IPS DF 6.9 (cell line): ENCODE data around the gene MYBPHL.

Experiments used
- DNase-seq: peaks from one replicate; pipeline ENCODE4 v3.0.0-alpha.2; 2013; ENCODE audit warnings: low read depth, low spot score
- H3K27ac ChIP-seq: one replicate; pipeline ENCODE4 v1.5.1; 2013; ENCODE audit warnings: low read length, control low read depth
- H3K27me3 ChIP-seq: 2 replicates; pipeline ENCODE4 v1.6.1; 2013; ENCODE audit warnings: mild to moderate bottlenecking, low read length; ENCODE audit not compliant: control insufficient read depth, insufficient read depth
- H3K36me3 ChIP-seq: 2 replicates; pipeline ENCODE4 v1.6.1; 2013; ENCODE audit warnings: low read length; ENCODE audit not compliant: control insufficient read depth, insufficient read depth
- H3K4me1 ChIP-seq: 2 replicates; pipeline ENCODE4 v1.6.1; 2013; ENCODE audit warnings: low read length; ENCODE audit not compliant: control insufficient read depth, insufficient read depth
- H3K4me3 ChIP-seq: 2 replicates; pipeline ENCODE4 v1.5.1; 2013; ENCODE audit warnings: mild to moderate bottlenecking, low read length
- H3K9me3 ChIP-seq: 2 replicates; pipeline ENCODE4 v1.6.1; 2013; ENCODE audit warnings: low read length, inconsistent platforms; ENCODE audit not compliant: control insufficient read depth, insufficient read depth
- WGBS: extraction: QIAGEN DNeasy Blood & Tissue Kit; methylation state at CpG from one replicate; pipeline ENCODE4 v1.1.7; 2013; ENCODE audit warnings: mixed read lengths, missing lambda C conversion rate; ENCODE audit not compliant: insufficient read length, insufficient coverage; 5-methylcytosine and 5-hydroxymethylcytosine counted together

The MYBPHL gene, protein sequence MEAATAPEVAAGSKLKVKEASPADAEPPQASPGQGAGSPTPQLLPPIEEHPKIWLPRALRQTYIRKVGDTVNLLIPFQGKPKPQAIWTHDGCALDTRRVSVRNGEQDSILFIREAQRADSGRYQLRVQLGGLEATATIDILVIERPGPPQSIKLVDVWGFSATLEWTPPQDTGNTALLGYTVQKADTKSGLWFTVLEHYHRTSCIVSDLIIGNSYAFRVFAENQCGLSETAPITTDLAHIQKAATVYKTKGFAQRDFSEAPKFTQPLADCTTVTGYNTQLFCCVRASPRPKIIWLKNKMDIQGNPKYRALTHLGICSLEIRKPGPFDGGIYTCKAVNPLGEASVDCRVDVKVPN

DNA sequence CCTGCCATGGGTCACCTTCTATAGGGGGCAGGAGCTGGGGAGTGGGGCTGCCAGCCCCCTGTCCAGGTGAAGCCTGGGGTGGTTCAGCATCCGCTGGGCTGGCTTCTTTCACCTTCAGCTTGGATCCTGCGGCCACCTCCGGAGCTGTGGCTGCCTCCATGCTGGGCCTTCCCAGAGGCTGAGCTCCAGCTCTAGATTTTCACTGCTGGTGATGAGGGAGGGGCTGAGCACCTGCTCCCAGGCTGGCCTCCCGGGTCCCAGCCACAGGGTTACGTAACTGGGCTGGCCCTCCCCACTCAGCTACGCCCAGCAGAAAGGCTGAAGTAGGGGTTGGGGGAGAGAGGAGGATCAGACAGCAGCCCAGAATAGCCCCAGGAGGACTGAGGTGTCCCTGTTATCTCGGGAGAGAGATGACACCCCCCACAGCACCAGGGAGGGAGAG lies at the start of gene MYBPHL:
TSS of gene MYBPHL (minus strand) at position 180 of the 442 bp plus-strand sequence. CDS start at position 160, 20 bp downstream.
- no peak within 1 kb of the TSS for H3K27ac ChIP-seq
- peaks cover 2% of the 10 kb centered on the region for H3K4me1 ChIP-seq
- no peaks in the 10 kb centered on the region for H3K36me3 ChIP-seq
- H3K27me3 ChIP-seq: no peaks in the 10 kb centered on the region
- no peaks in the 10 kb centered on the region for H3K9me3 ChIP-seq
- no peak for DNase-seq
- WGBS: no CpG with 5 or more reads among the region's 7 CpGs
- no peak within 1 kb of the TSS for H3K4me3 ChIP-seq

DNA sequence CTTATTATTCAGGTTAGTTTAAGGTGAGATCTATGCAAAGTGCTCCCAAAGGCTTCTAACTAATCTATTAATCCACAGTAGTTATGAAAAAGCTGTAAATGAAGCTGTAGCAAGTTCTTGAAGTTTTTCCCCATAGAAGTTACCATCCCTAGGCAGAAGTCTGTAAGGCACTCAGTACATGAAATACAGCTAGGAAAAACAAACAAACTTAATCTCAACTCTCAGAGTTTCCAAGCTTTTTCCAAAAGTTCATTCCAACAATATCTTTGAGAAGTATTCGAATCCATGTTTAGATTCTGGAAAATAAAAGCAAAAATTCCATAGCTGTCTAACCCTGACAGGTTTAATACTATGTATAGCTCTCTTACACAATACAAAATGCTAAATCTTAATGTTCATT lies 49.7 kb upstream of the MYBPHL start:
- H3K27me3 ChIP-seq: no peaks in the 10 kb centered on the region
- H3K4me3 ChIP-seq: no peak overlapping the region
- H3K9me3 ChIP-seq: no peaks in the 10 kb centered on the region
- H3K27ac ChIP-seq: no peak overlapping the region
- no CpG with 5 or more reads among the region's 1 CpG for WGBS
- no peaks in the 10 kb centered on the region for H3K36me3 ChIP-seq
- H3K4me1 ChIP-seq: no peaks in the 10 kb centered on the region
- DNase-seq: no peak

DNA sequence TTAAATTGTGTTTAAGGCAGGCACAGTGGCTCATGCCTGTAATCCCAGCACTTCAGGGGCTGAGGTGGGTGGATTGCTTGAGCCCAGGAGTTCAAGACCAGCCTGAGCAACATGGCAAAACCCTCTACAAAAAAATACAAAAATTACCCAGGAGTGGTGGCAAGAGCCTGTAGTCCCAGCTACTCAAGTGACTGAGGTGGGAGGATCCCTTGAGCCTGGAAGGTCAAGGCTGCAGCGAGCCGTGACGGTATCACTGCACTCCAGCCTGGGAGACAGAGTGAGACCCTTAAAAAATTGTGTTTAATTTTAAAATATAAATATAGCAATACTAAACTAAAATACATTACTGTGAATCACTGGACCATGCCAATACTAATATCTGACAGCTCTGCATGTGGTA lies 48.1 kb upstream of the MYBPHL start:
- Histone ChIP-seq H3K27me3 (no peaks in the 10 kb centered on the region), H3K9me3 (no peaks in the 10 kb centered on the region), H3K27ac (no peak overlapping the region), H3K36me3 (peaks cover 3% of the 10 kb centered on the region; the same call in 1 of the 2 replicates), H3K4me3 (no peak overlapping the region), H3K4me1 (no peaks in the 10 kb centered on the region)
- no peak for DNase-seq
- WGBS: no CpG with 5 or more reads among the region's 3 CpGs

DNA sequence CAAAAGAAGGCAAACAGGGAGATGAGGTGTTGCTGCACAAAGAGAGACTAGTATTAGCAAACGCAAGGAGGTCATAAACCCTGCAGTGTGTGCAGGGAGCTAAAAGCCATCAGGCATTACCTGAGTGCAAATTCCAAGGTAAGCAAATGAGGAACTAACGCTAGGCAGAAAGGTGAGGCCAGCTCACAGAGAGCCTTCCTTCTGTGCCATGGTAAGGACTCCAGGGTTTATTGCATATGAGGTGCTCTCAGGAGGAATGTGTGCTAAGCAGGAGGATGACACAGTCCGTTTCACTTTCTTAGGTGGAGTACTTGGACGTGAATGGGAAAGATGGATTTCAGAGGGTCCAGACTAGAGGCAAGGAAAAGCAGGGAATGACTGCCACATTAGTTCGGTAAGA lies 44.6 kb upstream of the MYBPHL start:
- Histone ChIP-seq H3K4me3 (no peak overlapping the region), H3K4me1 (no peaks in the 10 kb centered on the region), H3K36me3 (peaks cover 7% of the 10 kb centered on the region; the same call in 1 of the 2 replicates), H3K9me3 (no peaks in the 10 kb centered on the region), H3K27me3 (no peaks in the 10 kb centered on the region), H3K27ac (no peak overlapping the region)
- no CpG with 5 or more reads among the region's 5 CpGs for WGBS
- no peak for DNase-seq

DNA sequence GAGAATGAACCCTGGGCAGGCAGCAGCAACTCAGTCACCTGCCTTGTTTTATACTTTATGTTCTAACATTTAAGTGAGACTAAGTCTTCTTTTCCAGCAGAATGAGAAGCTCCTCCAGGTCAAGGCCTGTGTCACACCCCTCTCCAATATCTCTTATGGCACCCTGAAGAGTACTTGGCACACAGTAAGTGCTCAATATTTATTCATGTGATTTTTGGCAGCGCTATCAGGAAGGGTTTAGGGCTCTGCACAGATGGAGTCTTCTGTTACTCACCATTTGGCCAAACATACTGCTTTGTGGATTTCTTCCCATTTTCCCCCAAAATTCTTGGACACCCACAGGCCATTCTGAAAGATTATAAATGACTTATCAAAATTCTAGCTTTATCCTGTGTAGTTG lies 43.8 kb upstream of the MYBPHL start:
- Histone ChIP-seq H3K36me3 (peaks cover 7% of the 10 kb centered on the region; the same call in 1 of the 2 replicates), H3K4me3 (no peak overlapping the region), H3K27ac (no peak overlapping the region), H3K27me3 (no peaks in the 10 kb centered on the region), H3K9me3 (no peaks in the 10 kb centered on the region), H3K4me1 (no peaks in the 10 kb centered on the region)
- WGBS: no CpG with 5 or more reads among the region's 1 CpG
- DNase-seq: no peak

DNA sequence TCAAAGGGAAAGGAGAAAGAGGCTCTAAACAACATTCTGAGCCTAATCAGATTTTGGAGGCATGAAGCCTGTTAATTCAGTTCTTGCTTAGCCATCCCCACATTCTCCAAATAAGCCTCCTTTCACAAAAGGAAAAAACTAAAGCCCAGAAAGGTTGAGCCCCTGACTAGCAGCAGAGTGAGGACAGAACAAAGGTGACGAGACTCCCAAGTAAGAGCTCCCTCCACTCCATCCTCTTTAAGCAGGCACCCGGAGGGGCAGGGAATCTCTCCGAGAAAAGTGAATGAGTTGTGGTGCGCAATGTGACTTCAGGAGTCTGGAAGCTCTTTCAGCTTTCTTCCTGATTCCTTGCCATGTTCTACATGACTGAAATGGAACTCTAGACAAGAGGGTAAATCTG lies 43.4 kb upstream of the MYBPHL start:
- DNase-seq: no peak
- Histone ChIP-seq H3K36me3 (peaks cover 7% of the 10 kb centered on the region; the same call in 1 of the 2 replicates), H3K4me3 (no peak overlapping the region), H3K27me3 (no peaks in the 10 kb centered on the region), H3K9me3 (no peaks in the 10 kb centered on the region), H3K4me1 (no peaks in the 10 kb centered on the region), H3K27ac (no peak overlapping the region)
- no CpG with 5 or more reads among the region's 4 CpGs for WGBS

DNA sequence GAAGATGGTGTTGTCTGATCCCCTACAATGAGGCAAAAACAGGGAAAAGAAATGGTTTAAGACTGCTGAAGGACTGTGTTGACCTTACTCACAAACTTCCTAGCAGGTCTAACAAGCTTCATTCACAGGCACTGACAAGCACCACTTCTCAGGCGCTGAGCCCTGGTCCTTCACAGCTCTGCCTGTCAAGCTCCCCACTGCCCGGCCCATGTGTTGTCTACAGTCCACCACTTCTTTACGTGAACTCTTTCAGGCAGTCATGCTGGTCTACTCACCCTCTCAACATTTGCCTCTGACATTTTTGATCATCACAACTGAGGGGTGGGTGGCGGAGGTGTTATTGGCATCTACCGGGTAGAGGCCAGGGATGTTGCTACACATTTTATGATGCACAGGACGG lies 40.7 kb upstream of the MYBPHL start:
- Histone ChIP-seq H3K27me3 (no peaks in the 10 kb centered on the region), H3K27ac (no peak overlapping the region), H3K36me3 (peaks cover 7% of the 10 kb centered on the region; the same call in 1 of the 2 replicates), H3K9me3 (no peaks in the 10 kb centered on the region), H3K4me1 (no peaks in the 10 kb centered on the region), H3K4me3 (no peak overlapping the region)
- DNase-seq: no peak
- no CpG with 5 or more reads among the region's 6 CpGs for WGBS

DNA sequence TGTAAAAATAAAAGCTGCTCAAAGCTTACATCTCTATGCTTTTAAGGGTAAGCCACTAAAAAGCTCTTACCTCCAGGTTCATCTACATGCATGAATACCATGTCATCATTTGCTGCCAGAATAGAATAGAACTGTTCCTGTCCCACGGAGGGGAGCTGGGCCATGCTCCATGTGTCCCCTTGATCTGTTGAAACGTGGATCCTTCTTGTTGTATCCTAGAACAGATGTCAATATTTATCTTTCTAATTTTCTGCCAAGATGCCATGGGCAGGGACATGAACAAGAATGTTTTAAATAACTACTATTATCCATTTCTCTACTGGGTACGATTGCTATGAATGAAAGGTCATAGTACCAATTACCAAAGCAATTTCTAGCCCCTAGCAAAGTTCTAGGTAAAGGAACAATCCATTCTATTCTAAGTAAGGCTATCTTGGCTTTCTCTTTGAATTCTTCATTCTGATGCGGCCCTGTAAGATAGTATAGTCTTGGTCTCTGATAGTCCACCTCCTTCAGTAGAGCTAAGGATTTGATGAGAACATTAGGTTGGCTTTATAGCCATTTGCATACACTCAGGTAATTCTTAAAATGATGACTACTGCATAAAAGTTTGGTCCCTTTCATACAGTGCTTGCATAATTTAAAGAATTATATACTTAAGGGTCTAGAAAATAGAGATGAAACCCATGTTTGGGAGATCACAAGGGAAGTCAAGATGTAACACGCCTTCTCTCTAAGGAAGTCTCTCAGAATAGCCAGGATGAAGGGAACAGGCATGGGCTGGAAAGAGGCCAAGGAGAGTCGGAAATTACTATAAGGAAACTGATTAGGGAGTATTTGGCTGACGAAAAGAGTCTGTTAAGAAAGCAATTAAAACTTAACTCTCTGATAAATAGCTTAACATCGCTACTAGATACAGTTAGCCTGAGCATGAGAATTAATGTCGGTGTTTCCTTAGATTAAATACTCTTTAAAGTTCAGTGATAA lies 35.4 kb upstream of the MYBPHL start:
- no peak overlapping the region for H3K4me3 ChIP-seq
- H3K27me3 ChIP-seq: no peaks in the 10 kb centered on the region
- no CpG with 5 or more reads among the region's 9 CpGs for WGBS
- DNase-seq: no peak
- no peaks in the 10 kb centered on the region for H3K9me3 ChIP-seq
- H3K27ac ChIP-seq: no peak overlapping the region
- peaks cover 6% of the 10 kb centered on the region; the same call in 1 of the 2 replicates for H3K36me3 ChIP-seq
- H3K4me1 ChIP-seq: no peaks in the 10 kb centered on the region

DNA sequence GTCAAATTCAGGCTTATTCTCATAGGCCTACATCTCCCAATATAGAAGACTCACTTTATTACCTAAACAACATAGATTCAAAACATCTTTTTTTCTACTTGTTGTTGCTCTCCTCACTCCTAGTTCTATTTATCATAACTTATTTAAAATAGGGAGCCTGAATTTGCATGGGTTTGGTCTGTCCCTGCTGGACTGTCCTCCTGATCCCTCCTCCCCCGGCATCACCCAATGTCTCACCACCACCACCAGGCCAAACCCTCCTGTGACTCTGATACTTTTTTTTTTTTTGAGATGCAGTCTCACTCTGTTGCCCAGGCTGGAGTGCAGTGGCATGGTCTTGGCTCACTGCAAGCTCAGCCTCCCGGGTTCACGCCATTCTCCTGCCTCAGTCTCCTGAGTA lies 31.8 kb upstream of the MYBPHL start:
- Histone ChIP-seq H3K36me3 (peaks cover 11% of the 10 kb centered on the region; the same call in 1 of the 2 replicates), H3K9me3 (no peaks in the 10 kb centered on the region), H3K4me1 (no peaks in the 10 kb centered on the region)

DNA sequence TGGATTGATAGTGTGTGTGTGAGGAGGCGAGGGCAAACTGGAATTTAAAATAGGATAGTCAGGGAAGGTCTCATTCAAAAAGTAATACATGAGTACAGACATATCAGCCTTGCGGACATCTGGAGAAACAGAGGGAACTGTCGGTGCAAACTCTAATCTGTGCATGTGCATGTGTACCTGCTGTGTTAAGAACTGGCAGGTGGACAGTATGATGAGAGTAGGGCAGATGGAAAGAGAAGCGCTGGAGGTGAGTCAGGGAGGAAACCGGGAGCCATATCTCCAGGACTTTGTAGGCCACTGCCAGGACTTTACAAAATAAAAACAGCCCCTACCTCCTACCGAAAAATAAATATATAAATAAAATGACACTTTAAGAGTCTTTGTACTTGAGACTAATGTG lies 31.3 kb upstream of the MYBPHL start:
- Histone ChIP-seq H3K36me3 (peaks cover 11% of the 10 kb centered on the region; the same call in 1 of the 2 replicates), H3K4me1 (no peaks in the 10 kb centered on the region)

More for the DNA sequence above, 31.8 kb upstream of the MYBPHL start:
- DNase-seq: no peak
- no peak overlapping the region for H3K27ac ChIP-seq
- no peak overlapping the region for H3K4me3 ChIP-seq
- no peaks in the 10 kb centered on the region for H3K27me3 ChIP-seq
- no CpG with 5 or more reads among the region's 3 CpGs for WGBS

More for the DNA sequence above, 31.3 kb upstream of the MYBPHL start:
- no peak for DNase-seq
- H3K9me3 ChIP-seq: no peaks in the 10 kb centered on the region
- H3K27me3 ChIP-seq: no peaks in the 10 kb centered on the region
- no peak overlapping the region for H3K27ac ChIP-seq
- 100% methylated on average over 1 of the region's 6 CpGs for WGBS
- no peak overlapping the region for H3K4me3 ChIP-seq
